NCI-H345 treated with DMSO at 0.1 percent for 48 hours (cell line): Measurements from ENCODE around the gene RMI2.

ENCODE experiments used
- DNase-seq: peaks from one replicate; lab custom pipeline; 2025; ENCODE audit not compliant: unreplicated experiment; lab: John Stamatoyannopoulos, UW

RMI2 gene

DNA sequence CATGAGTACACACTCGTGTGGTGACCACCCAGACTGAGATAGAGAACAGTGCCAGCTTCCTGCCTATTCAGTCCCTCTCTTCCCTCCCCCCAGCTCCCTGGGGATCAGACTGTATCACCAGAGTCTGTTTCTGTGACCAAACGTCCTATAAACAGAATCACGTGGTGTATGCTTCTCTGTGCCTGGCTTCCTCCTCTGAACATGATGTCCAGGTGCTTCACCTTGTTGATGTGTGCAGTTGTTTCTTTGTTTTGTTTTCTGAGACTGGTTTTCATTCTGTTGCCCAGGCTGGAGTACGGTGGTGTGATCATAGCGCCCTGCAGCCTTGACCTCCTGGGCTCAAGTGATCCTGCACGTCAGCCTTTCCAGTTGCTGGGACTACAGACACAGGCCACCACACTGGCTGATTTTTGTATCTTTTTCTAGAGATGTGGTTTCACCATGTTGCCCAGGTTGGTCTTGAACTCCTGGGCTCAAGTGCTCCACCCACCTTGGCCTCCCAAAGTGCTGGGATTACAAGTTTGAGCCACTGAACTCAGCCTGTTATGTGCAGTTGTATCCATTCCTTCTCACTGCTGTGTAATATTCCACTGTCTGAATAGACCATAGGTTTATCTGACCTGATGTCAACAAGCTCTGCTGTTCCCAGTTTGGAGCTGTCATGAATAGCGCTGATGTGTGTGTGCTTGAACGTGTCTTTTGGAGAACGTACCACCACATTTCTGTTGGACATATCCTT is 35.2 kb upstream of the RMI2 start:
- DNase-seq: peak; percentile 17

DNA sequence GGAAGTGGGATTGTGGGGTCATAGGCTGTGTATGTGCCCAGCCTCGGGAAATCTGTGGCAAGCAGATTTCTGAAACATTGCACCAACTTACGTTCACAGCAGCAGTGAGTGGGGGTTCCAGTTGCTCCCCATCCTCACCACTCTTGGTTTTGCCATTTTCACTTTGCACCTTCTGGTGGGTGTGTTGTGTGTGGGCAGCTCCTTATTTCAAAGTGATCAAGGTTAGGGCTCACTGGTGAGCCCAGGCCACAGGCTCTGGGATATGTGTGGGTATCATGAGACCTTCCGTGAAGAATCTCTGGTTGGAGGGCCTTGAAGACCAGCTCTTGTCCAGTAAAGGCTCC is 34.7 kb upstream of the RMI2 start:
- DNase-seq: no peak

DNA sequence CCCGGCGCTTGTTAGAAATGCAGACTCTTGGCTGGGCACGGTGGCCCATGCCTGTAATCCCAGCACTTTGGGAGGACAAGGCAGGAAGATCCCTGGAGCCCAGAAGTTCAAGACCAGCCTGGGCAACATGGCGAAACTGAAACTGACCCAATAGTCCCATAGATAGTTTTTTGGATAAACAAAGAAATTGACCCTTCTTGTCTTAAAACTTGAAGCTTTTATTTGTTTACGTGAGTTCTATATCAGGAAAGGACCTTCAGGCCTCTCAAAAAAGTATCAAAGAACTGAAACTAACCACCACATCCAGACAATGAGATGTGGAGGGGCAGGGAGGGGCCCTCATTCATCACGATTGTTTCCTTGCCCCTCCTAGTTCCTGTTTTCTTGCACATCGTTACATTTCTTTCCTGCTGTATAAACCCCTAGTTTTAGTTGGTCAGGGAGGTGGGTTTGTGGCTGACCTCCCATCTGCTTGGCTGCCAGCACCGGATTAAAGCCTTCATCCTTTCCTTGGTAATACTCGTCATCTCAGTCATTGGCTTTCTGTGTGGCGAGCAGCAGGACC is 34.2 kb upstream of the RMI2 start:
- DNase-seq: no peak

DNA sequence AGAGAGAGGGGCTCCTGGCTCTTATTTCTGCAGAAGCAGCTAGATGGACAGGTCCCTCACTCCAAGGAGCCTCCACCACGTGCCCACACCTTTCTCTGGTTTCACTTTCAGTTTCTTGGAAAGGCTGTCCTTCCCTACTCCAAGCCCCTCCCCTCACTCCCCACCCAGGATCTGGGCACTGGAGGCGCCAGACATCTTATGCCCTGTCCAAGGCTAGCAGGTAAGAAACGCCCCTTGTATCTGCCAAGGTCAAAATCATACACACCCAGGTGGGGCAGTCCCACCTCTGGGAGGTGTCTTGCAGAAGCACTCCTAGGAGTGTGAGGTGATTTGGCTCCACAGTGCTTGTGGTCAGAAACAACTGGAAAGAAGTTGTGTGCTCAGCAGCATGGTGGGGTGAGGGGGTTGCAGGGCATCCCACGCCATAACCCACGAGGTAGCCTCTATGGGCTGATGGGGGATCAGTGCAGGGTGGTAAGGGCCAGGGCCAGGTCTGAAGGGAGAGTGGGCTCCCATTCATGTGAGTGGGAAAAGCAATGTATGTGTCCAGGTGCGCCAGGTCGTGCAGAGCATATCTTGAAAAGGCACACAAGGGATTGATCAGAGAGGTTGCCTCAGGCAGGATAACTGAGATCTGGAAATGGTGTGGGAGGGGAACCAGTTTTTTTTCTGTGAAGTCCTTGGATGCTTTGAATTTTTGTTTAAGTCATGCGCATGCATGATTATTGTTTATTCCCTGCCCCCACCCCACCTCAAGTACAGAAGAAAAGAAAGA is 32.4 kb upstream of the RMI2 start:
- no peak for DNase-seq

DNA sequence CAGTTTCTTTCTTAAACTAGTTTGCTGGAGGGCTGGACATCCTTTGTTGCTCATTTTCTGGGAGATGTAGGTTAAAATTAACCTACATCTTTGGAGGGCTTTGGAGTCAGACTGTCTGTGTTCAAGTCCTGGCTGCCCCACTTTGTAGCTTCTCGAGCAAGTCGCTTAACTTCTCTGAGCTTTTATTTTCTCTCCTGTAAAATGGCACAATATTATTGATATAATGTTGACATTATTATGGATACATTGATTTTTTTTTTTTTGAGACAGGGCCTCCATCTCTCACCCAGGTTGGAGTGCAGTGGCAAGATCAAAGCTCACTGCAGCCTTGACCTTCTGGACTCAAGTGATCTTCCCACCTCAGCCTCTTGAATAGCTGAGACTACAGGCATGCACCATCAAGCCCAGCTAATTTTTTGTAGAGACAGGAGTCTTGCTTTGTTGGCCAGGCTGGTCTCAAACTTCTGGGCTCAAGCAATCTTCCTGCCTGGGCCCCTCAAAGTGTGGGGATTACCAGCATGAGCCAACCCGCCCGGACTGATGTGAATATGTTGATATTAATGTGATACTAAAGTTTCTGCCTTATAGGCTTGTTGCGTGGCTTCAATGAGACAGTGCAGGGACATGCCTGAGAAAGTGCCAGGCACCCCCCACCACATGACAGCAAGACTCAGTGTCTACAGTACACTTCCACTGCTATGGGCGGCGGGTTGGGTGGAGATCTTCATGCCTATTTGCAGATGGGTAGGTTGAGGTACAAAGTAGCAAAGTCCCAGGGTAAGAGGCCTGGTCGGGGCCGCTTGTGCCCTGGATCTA is 31.6 kb upstream of the RMI2 start:
- no peak for DNase-seq

DNA sequence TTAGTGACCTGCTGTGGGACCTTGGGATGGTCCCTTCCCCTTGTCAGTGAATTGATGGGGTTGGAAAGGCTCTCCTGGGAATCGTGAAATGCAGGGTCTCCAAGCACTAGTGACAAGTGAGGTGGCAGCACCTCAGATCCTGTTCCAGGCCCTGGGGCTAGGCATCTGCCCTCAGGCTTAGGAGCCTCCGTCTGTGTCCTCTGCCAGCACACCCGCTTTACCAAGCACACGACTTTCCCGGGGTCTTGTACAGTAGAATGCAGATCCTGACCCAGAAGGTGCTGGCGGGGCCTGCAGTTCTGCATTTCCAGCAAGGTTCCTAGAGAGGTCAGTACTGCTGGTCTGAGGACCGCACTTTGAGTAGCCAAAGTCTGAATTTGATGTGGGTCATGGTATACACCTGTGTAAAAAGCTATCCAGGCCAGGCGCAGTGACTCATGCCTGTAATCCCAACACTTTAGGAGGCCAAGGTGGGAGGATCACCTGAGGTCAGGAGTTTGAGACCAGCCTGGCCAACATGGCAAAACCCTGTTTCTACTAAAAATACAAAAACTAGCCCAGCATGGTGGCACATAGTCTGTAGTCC is 30.9 kb upstream of the RMI2 start:
- DNase-seq: no peak

DNA sequence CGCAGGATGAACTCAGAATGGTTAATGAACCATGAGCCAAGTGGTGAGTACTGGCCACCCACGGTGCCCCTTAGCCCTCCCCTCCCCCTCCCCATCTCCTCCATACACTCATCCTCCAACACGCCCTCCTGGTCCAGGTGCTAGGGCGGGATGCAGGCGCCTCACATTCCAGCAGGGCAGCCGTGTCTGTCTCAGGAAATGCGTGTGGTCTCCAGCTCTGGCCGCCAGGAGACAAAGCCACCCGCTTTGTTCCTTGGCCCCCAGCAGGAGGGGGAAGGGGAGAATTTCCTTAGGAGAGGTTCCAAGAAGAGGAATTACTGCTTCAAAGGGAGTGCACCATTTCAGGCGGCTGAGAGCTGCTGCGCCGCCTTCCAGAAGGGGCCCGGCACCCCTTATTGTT is 29.7 kb upstream of the RMI2 start:
- no peak for DNase-seq

DNA sequence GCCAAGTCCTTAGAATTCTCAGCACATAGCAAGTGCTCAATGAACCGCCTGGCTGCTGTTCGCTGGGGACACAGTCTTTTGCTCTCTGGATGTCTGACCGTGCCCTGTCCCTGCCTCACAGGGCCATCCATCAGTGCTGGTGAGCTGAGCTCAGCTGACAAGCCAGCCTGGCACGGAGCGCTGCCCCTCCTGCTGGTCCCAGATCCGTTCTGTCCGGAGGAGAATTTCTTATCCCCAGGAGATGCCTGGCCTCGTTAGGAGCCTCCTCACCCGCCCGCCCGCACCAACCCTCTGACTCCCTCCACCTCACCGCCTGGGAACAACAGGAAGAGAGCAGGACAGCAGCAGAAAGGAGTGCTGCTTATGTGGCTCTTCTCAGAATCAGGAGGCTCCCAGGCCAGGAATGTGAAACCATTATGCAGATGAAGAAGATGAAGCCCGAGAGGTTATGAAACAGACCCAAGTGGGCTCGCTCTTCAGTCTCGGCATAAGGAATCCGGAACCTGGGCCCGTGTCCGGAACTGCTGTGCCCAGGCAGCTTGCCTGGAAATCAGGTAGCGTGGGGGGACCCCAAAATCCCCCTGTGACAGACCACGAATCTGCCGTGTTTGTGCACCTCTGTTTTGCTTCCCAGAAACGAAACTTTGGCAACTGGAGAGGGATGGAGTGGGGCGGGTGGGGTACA is 28.8 kb upstream of the RMI2 start:
- no peak for DNase-seq

DNA sequence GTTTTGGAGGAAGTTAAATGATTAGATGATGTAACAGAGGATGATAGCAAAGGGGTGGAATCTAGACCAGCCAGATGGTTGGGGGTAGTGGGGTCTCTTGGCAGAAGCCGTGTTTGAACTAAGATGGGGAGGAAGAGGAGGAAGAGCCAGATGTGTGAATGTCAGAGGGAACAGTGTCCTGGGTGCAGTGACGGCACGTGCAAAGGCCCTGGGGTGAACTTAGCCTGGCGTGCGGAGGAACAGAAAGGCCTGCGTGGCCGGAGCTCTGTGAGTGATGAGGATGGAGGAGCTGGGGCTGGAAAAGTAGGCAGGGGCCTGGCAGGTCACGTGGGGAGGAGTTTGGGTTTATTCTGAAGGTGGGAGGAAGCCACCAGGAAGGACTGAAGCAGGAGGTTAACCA is 26.4 kb upstream of the RMI2 start:
- no peak for DNase-seq

DNA sequence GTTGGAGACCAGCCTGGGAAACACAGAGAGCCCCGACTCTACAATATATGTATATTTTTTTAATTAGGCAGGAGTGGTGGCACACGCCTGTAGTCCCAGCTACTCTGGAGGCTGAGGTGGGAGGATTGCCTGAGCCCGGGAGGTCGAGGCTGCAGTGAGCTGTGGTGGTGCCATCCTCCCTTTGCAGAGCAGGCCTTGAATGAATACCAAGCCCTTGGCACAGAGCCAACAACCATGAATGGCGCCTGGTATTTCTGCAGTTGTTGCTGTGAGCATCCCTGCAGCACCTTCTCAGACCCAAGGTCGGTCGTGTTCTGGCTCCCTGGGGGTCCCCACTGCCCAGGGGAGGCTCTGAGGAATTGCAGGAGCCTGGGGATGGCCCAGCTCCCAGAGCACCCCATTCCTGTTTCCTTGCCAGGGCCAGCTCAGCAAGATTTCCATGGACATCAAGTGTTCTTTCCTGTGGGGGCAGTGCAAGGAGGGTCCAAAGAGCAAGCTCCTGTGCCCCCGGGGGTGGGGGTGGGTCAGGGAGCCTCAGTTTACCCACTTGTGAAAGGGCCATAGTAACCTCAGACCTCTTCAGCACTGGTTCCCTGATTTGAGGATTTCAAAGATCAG is 25.6 kb upstream of the RMI2 start:
- no peak for DNase-seq

DNA sequence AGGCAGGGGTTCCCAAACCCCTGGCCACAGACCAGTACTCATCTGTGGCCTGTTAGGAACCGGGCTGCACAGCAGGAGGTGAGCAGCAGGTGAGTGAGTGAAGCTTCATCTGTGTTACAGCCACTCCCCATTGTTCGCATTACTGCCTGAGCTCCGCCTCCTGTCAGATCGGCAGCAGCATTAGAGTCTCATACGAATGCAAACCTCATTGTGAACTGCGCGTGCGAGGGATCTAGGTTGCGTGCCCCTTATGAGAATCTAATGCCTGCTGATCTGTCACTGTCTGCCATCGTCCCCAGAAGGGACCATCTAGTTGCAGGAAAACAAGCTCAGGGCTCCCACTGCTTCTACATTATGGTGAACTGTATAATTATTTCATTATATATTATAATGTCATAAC is 25.1 kb upstream of the RMI2 start:
- DNase-seq: no peak

DNA sequence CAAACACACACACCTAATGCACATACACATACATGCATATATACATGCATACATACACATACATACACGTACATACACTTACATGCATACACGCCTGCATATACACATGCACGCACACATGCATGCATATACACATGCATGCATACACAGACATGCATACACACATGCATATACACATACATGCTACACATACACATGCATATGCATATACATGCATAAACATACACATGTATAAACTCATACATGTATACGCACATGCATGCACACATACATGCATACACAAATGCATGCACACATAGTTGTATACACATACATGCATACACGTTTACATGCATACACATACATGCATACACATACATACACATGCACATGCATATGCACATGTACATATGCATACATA is 23.6 kb upstream of the RMI2 start:
- DNase-seq: no peak

DNA sequence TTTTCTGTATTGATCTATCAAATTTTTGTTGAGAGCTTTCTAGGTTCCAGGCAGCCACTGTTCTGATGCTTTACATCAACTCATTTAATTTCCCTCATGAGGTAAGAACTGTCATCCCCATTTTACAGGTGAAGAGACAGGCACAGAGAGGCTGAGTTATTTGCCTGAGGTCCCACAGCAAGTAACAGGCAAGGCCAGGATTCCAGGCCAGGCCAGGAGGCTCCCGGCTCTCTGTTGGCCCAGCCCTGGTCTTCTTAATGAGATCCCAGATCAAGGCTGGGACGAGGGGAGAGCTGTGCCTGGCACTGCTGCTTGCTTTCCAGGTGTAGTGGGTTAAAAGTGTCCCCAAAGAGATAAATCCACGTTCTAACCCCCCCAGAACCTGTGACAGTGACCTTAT is 22.4 kb upstream of the RMI2 start:
- DNase-seq: no peak

DNA sequence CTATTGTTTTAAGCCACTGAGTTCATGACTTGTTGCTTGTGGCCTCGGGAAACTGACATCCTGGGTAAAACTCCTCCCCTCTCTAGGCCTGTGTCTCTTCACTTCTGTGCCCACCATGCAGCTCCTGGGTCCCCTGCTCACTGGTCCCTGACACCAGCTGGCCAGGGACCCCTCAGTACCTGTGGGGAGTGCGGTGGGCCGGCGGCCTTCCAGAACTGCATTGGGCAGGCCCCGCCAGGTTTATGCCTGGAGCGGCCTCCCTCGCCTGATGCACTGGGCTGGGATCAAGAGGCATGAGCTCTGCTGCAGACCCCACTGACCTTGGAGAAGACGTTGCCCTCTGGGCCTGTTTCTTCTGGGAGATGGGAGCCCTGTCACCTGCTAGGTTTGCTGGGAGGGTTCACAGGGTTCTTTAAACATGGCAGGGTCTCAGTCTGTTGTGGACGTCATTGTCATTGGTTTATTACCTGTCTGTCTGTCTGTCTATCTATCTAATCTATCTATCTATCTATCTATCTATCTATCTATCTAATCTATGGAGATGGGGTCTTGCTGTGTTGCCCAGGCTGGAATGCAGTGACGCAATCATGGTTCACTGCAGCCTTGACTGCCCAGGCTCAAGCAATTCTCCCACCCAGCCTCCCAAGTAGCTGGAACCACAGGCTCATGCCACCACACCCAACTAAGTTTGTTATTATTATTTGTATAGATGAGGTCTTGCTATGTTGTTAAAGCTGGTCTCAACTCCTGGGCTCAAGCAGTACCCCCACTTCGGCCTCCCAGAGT is 21.5 kb upstream of the RMI2 start:
- no peak for DNase-seq

DNA sequence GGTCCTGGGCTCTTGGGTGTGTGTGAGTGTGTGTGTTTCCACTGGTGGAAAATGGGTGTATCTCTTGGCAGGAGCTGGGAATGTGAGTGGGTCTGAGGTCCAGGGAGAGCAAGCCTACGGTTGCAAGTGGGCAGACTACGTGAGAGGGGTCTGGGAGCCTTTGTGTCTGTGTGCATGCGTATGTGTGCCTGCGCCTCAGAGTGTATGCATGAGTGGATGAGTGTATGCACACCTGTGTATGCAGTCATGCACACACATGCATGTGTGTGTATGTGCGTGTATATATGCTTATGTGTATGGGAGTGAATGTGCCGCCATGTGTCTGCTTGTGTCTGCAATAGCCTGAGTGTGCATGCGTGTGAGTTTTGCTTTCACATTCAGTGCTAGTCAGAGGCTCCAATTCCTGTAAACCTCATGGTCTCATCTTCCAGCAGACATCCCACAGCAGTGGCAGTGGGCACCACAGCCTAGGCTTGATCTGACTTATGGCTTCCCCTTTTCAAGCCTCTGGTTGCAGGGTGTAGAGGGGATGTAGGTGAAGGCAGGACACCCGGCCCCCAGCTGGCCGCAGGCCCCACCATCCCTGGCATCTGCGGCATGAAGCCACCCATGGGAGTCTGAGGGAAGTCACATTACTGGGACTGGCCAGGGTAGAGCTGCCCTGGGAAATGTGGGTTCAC is 19.7 kb upstream of the RMI2 start:
- DNase-seq: no peak

DNA sequence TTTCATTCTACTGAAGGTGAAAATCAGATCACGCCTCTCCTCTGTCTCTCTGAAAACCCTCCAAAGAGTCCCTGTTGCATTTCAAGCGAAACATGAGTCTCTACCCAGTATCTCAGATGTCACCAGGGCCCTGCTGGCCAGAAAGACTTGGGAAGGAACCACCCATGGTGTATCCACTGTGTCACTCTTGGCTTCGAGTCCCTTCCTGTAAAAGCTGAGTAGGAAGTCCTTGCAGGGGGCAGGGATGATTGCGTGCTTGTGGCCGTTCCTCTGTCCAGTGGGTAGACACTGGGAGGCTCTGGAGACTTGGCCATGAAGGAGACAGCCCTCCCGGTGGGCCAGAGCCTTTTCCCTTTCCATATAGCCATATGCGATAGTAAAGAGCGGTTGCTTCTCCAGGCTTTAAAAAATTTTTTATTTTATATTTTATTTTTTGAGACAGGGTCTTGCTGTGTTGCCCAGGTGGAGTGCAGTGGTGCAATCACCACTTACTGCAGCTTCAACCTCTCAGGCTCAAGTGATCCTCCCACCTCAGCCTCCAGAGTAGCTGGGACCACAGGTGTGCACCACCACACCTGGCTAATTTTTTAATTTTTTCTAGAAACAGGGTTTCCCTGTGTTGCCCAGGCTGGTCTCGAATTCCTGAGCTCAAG is 19.0 kb upstream of the RMI2 start:
- DNase-seq: no peak

DNA sequence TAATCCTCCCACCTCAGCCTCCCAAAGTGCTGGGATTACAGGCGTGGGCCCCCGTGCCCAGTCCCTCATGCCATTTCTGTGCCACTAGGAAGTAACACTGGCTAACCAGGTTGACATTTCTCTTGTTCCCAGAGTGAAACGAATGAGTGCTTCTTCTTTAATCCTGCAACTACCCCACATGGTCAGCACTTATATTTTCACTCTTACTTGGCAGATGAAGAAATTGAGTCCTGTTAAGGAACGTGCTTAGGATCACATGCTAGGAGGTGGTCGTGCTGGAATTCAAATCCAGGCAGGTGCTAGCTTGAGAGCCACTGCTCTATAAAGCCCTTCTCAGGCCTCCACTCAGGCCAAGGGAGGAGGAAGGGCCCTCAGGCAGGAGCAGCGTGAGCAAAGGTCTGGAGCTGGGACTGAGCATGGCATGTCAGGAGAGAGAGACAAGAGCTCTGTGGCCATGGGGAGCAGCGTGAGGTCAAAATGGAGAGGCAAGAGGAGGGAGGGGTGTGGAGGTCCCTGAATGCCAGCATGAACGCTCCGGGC is 18.5 kb upstream of the RMI2 start:
- DNase-seq: no peak
